Parathyroid adenoma (tissue), 2 donors: ENCODE data around the gene PEF1.
A peak's percentile ranks its signal among the peaks of the same experiment; 100 is the strongest.

Experiments
- H2AFZ ChIP-seq: fragments of 300-600 bp; sonication (generic); one replicate; pipeline ENCODE4 v1.7.0; 2017; ENCODE audit warnings: antibody characterized with exemption, mild to moderate bottlenecking
- H3K27ac ChIP-seq: fragments of 300-600 bp; sonication (generic); one replicate; pipeline ENCODE4 v1.7.0; 2017
- H3K27me3 ChIP-seq: fragments of 300-600 bp; sonication (generic); one replicate; pipeline ENCODE4 v1.7.0; 2017; ENCODE audit warnings: low read length; ENCODE audit not compliant: control insufficient read depth, insufficient read depth
- H3K36me3 ChIP-seq: fragments of 300-600 bp; sonication (generic); one replicate; pipeline ENCODE4 v1.7.0; 2017; ENCODE audit warnings: low read length; ENCODE audit not compliant: control insufficient read depth, insufficient read depth
- H3K4me1 ChIP-seq: fragments of 300-600 bp; sonication (generic); one replicate; pipeline ENCODE4 v1.7.0; 2017; ENCODE audit warnings: control low read depth
- H3K4me2 ChIP-seq: fragments of 300-600 bp; sonication (generic); one replicate; pipeline ENCODE4 v1.7.0; 2017; ENCODE audit warnings: low read length
- H3K4me3 ChIP-seq: fragments of 300-600 bp; sonication (generic); one replicate; pipeline ENCODE4 v1.7.0; 2017; ENCODE audit warnings: low read depth, low read length
- H3K79me2 ChIP-seq: fragments of 300-600 bp; sonication (generic); one replicate; pipeline ENCODE4 v1.7.0; 2017; ENCODE audit warnings: control low read depth
- H3K9ac ChIP-seq: fragments of 300-600 bp; sonication (generic); one replicate; pipeline ENCODE4 v1.7.0; 2017; ENCODE audit warnings: mild to moderate bottlenecking
- H3K9me3 ChIP-seq: fragments of 300-600 bp; sonication (generic); one replicate; pipeline ENCODE4 v1.7.0; 2017; ENCODE audit warnings: low read length; ENCODE audit not compliant: control insufficient read depth
- CTCF ChIP-seq: fragments of 300-600 bp; sonication (generic); IDR thresholded peaks from one replicate; pipeline ENCODE4 v1.7.0; 2017; ENCODE audit warnings: antibody characterized with exemption, mild to moderate bottlenecking
- donor health status: primary hyperparathyroidism.

Gene PEF1

GRCh38 chr1:31663622-31664452 lies 19.2 kb upstream of the PEF1 start:
- Histone ChIP-seq H3K4me3 (no peak overlapping the region), H3K27ac (no peak overlapping the region)

GRCh38 chr1:31662463-31662862 lies 17.8 kb upstream of the PEF1 start:
- no peaks in the 10 kb centered on the region for H3K4me1 ChIP-seq
- no peak overlapping the region for H3K4me2 ChIP-seq
- H3K9me3 ChIP-seq, result no peaks in the 10 kb centered on the region
- no peaks in the 10 kb centered on the region for H3K79me2 ChIP-seq
- H3K27ac ChIP-seq, result no peak overlapping the region
- TF ChIP-seq CTCF, result no peak
- H3K36me3 ChIP-seq, result no peaks in the 10 kb centered on the region
- H2AFZ ChIP-seq, result no peak overlapping the region
- H3K27me3 ChIP-seq, result no peaks in the 10 kb centered on the region
- no peak overlapping the region for H3K9ac ChIP-seq
- no peak overlapping the region for H3K4me3 ChIP-seq

More at GRCh38 chr1:31663622-31664452, 19.2 kb upstream of the PEF1 start:
- Histone ChIP-seq H3K9ac (no peak overlapping the region), H3K9me3 (no peaks in the 10 kb centered on the region), H2AFZ (no peak overlapping the region), H3K27me3 (no peaks in the 10 kb centered on the region), H3K79me2 (no peaks in the 10 kb centered on the region), H3K4me2 (no peak overlapping the region), H3K36me3 (no peaks in the 10 kb centered on the region), H3K4me1 (no peaks in the 10 kb centered on the region)
- peak; percentile 86 for TF ChIP-seq CTCF

- H3K9ac ChIP-seq, result no peak overlapping the region
- H3K79me2 ChIP-seq, result no peaks in the 10 kb centered on the region
- H3K9me3 ChIP-seq, result no peaks in the 10 kb centered on the region
- H3K4me3 ChIP-seq, result no peak overlapping the region
- H3K36me3 ChIP-seq, result no peaks in the 10 kb centered on the region
- no peak for TF ChIP-seq CTCF
- no peaks in the 10 kb centered on the region for H3K4me1 ChIP-seq
- H2AFZ ChIP-seq, result no peak overlapping the region
- no peaks in the 10 kb centered on the region for H3K27me3 ChIP-seq
- H3K4me2 ChIP-seq, result no peak overlapping the region
- H3K27ac ChIP-seq, result no peak overlapping the region
Observed at GRCh38 chr1:31661856-31662255, 17.2 kb upstream of the PEF1 start.

GRCh38 chr1:31660871-31661455 lies 16.3 kb upstream of the PEF1 start:
- H3K9ac ChIP-seq, result no peak overlapping the region
- no peak overlapping the region for H3K27ac ChIP-seq
- H3K4me3 ChIP-seq, result no peak overlapping the region
- no peak overlapping the region for H2AFZ ChIP-seq
- H3K4me1 ChIP-seq, result no peaks in the 10 kb centered on the region
- TF ChIP-seq CTCF, result no peak
- H3K79me2 ChIP-seq, result no peaks in the 10 kb centered on the region
- H3K4me2 ChIP-seq, result no peak overlapping the region
- H3K36me3 ChIP-seq, result no peaks in the 10 kb centered on the region
- H3K9me3 ChIP-seq, result no peaks in the 10 kb centered on the region
- no peaks in the 10 kb centered on the region for H3K27me3 ChIP-seq
